Kidney glomerular epithelial cell (primary cell): ENCODE results near the gene PTP4A2.

Experiments used
- DNase-seq: peaks from one replicate; lab custom pipeline; 2025; lab: John Stamatoyannopoulos, UW

Gene PTP4A2

GRCh38 chr1:31938184-31938975 is at the start of gene PTP4A2:
PTP4A2 (minus strand) TSS chr1:31938368; CDS start chr1:31919065, 19,303 bp downstream.
- peak; percentile 77 for DNase-seq

- DNase-seq = no peak
These were observed 49.0 kb upstream of the PTP4A2 start for GRCh38 chr1:31987135-31987619.

- no peak for DNase-seq
These were observed 47.3 kb upstream of the PTP4A2 start for GRCh38 chr1:31985430-31985829.

GRCh38 chr1:31984419-31985347 is 46.5 kb upstream of the PTP4A2 start:
- no peak for DNase-seq

- DNase-seq = no peak
These were observed 43.8 kb upstream of the PTP4A2 start for GRCh38 chr1:31981972-31982371.

GRCh38 chr1:31981456-31981839 is 43.3 kb upstream of the PTP4A2 start:
- no peak for DNase-seq

- no peak for DNase-seq
These were observed 42.8 kb upstream of the PTP4A2 start for GRCh38 chr1:31980835-31981455.

- no peak for DNase-seq
These were observed 40.8 kb upstream of the PTP4A2 start for GRCh38 chr1:31978843-31979400.

- no peak for DNase-seq
These were observed 39.4 kb upstream of the PTP4A2 start for GRCh38 chr1:31977385-31978131.

- no peak for DNase-seq
These were observed 38.2 kb upstream of the PTP4A2 start for GRCh38 chr1:31976401-31976800.

GRCh38 chr1:31970873-31971272 is 32.7 kb upstream of the PTP4A2 start:
- no peak for DNase-seq

- no peak for DNase-seq
These were observed 23.4 kb upstream of the PTP4A2 start for GRCh38 chr1:31961536-31961935.

GRCh38 chr1:31959521-31960340 is 21.6 kb upstream of the PTP4A2 start:
- no peak for DNase-seq

GRCh38 chr1:31957701-31958674 is 19.8 kb upstream of the PTP4A2 start:
- no peak for DNase-seq

- DNase-seq = peak; percentile 97
These were observed 18.0 kb upstream of the PTP4A2 start for GRCh38 chr1:31955917-31956736.

GRCh38 chr1:31954607-31955283 is 16.6 kb upstream of the PTP4A2 start:
- DNase-seq = peak; percentile 25

- DNase-seq = no peak
These were observed 14.7 kb upstream of the PTP4A2 start for GRCh38 chr1:31952825-31953220.

GRCh38 chr1:31951276-31951675 is 13.1 kb upstream of the PTP4A2 start:
- no peak for DNase-seq
